OCI-LY7 (cell line): ENCODE data around the gene C1orf141. TPM values are rescaled to one million over a fixed set of nuclear protein-coding genes. Genes with fewer than 3 reads are reported as not detected.
"Not testable (repeated sequence)": the region's sequence is repeated elsewhere in the genome, so short reads cannot be mapped to it uniquely, and the experiment has no call there.

Source experiments
- BruUV-seq: library from RNA; stranded (reverse); fragments of 400-500 nt; replicated peaks from 2 replicates; lab custom pipeline; 2021; lab: Mats Ljungman, UMichigan
- CTCF ChIA-PET: fragments of 300-600 bp; sonication (Branson Sonifier 250); formaldehyde crosslinking; loops from one replicate; lab custom pipeline; 2022; ENCODE audit warnings: antibody characterized with exemption; ENCODE audit not compliant: unreplicated experiment; lab: Charles Lee
- POLR2A ChIA-PET: fragments of 300-600 bp; sonication (Branson Sonifier 250); formaldehyde crosslinking; loops from one replicate; lab custom pipeline; 2022; ENCODE audit warnings: antibody characterized with exemption; lab: Charles Lee
- DNase-seq: peaks from one replicate; pipeline ENCODE4 v3.0.0-alpha.2; 2015; ENCODE audit warnings: low spot score
- H2AFZ ChIP-seq: fragments of 200-600 bp; sonication (generic), shearing (Covaris generic); 2 replicates; pipeline ENCODE4 v1.6.1; 2014; ENCODE audit warnings: mild to moderate bottlenecking, antibody characterized with exemption, low read length, moderate library complexity
- H3K27ac ChIP-seq: fragments of 200-600 bp; sonication (generic); 2 replicates; pipeline ENCODE4 v1.5.1; 2014; ENCODE audit warnings: mixed run types, low read depth, mild to moderate bottlenecking, moderate library complexity, low read length, inconsistent platforms; ENCODE audit not compliant: poor library complexity, severe bottlenecking
- H3K36me3 ChIP-seq: fragments of 200-600 bp; sonication (generic); 2 replicates; pipeline ENCODE4 v1.6.1; 2014; ENCODE audit warnings: mild to moderate bottlenecking, antibody characterized with exemption, low read length, moderate library complexity, mixed read lengths; ENCODE audit not compliant: insufficient read depth
- H3K4me1 ChIP-seq: fragments of 200-600 bp; sonication (generic); 2 replicates; pipeline ENCODE4 v1.5.1; 2014; ENCODE audit warnings: mild to moderate bottlenecking, low read length; ENCODE audit not compliant: insufficient read depth, poor library complexity, severe bottlenecking
- H3K4me2 ChIP-seq: fragments of 200-600 bp; sonication (generic); 2 replicates; pipeline ENCODE4 v1.6.1; 2014; ENCODE audit warnings: mild to moderate bottlenecking, low read length
- H3K4me3 ChIP-seq: fragments of 200-600 bp; sonication (generic); 2 replicates; pipeline ENCODE4 v1.5.1; 2014; ENCODE audit warnings: mild to moderate bottlenecking, low read depth, low read length; ENCODE audit not compliant: poor library complexity, severe bottlenecking
- H3K79me2 ChIP-seq: fragments of 200-600 bp; sonication (generic); 2 replicates; pipeline ENCODE4 v1.6.1; 2016; ENCODE audit warnings: low read depth, mild to moderate bottlenecking, low read length, moderate library complexity, mixed read lengths; ENCODE audit not compliant: insufficient read depth
- H3K9me2 ChIP-seq: fragments of 200-600 bp; sonication (generic); 2 replicates; pipeline ENCODE4 v1.6.1; 2016; ENCODE audit warnings: mild to moderate bottlenecking, low read length, mixed read lengths; ENCODE audit not compliant: insufficient read depth
- H3K9me3 ChIP-seq: fragments of 200-600 bp; sonication (generic); 2 replicates; pipeline ENCODE4 v1.6.1; 2014; ENCODE audit warnings: mild to moderate bottlenecking, mixed run types, low read length, mixed read lengths
- H4K20me1 ChIP-seq: fragments of 200-600 bp; sonication (generic); 2 replicates; pipeline ENCODE4 v1.6.1; 2014; ENCODE audit warnings: mild to moderate bottlenecking, antibody characterized with exemption, low read length, moderate library complexity, mixed read lengths; ENCODE audit not compliant: insufficient read depth
- CTCF ChIP-seq: fragments of 200-600 bp; sonication (generic); conservative IDR thresholded peaks from 2 replicates; pipeline ENCODE4 v1.5.1; 2014; ENCODE audit warnings: mild to moderate bottlenecking, antibody characterized with exemption, low read length, moderate library complexity, mixed read lengths
- EZH2phosphoT487 ChIP-seq: fragments of 200-600 bp; sonication (generic); IDR thresholded peaks from 2 replicates; pipeline ENCODE4 v1.6.1; 2018; ENCODE audit warnings: low read depth, borderline replicate concordance, mild to moderate bottlenecking, mixed run types, antibody characterized with exemption, low read length, moderate library complexity, mixed read lengths
- intact Hi-C: fragments of 100-400 bp; cut with micrococcal nuclease; formaldehyde crosslinking; loops from one replicate; pipeline ENCODE4 v1.10.0; 2022; ENCODE audit not compliant: unreplicated experiment
- total RNA-seq, 2 experiments: library from RNA; depleted of rRNA in 1 of 2; stranded (reverse); fragments of >200 nt in 1 of 2; shearing (Covaris generic) in 1 of 2; gene quantifications; 2 replicates each; pipeline ENCODE4 v1.2.3, GENCODE V29; 2014 to 2022

Gene C1orf141
- total RNA-seq, 2 experiments from 2014 or later = not detected

- no peak for TF ChIP-seq EZH2phosphoT487
- no peak for TF ChIP-seq CTCF
- H4K20me1 ChIP-seq = no peaks in the 10 kb centered on the region
- DNase-seq = no peak
- H2AFZ ChIP-seq = no peak overlapping the region
- H3K27ac ChIP-seq = no peak overlapping the region
- H3K4me2 ChIP-seq = no peak overlapping the region
- no peaks in the 10 kb centered on the region for H3K4me1 ChIP-seq
- no peaks in the 10 kb centered on the region for H3K36me3 ChIP-seq
- BruUV-seq = no TSS peak
- no peaks in the 10 kb centered on the region for H3K79me2 ChIP-seq
- intact Hi-C loops = no loop called here
- POLR2A ChIA-PET = no interaction called here
- H3K9me3 ChIP-seq = no peaks in the 10 kb centered on the region
- H3K9me2 ChIP-seq = no peaks in the 10 kb centered on the region
- no peak overlapping the region for H3K4me3 ChIP-seq
- CTCF ChIA-PET = no interaction called here
Observed at GRCh38 chr1:67077593-67077992, 57.2 kb downstream of the C1orf141 start.

- CTCF ChIA-PET = no interaction called here
- TF ChIP-seq EZH2phosphoT487 = no peak
- no peak for TF ChIP-seq CTCF
Observed at GRCh38 chr1:67072749-67073148, 62.0 kb downstream of the C1orf141 start.

GRCh38 chr1:67067655-67068054 is 67.1 kb downstream of the C1orf141 start:
- H3K9me2 ChIP-seq, BruUV-seq, H3K36me3 ChIP-seq, H3K79me2 ChIP-seq, H3K4me2 ChIP-seq, H3K4me3 ChIP-seq, H3K27ac ChIP-seq, H3K4me1 ChIP-seq, H4K20me1 ChIP-seq, H2AFZ ChIP-seq, CTCF ChIA-PET, POLR2A ChIA-PET, intact Hi-C loops: not testable (repeated sequence)
- peaks cover 12% of the 10 kb centered on the region; the same call in 1 of the 2 replicates for H3K9me3 ChIP-seq
- DNase-seq = peak; percentile 25

More at GRCh38 chr1:67072749-67073148, 62.0 kb downstream of the C1orf141 start:
- no peaks in the 10 kb centered on the region for H3K79me2 ChIP-seq
- no peak for DNase-seq
- peaks cover 6% of the 10 kb centered on the region; the same call in 1 of the 2 replicates for H3K9me3 ChIP-seq
- H3K4me2 ChIP-seq = no peak overlapping the region
- no peaks in the 10 kb centered on the region for H3K36me3 ChIP-seq
- no peak overlapping the region for H3K4me3 ChIP-seq
- no peak overlapping the region for H3K27ac ChIP-seq
- no peaks in the 10 kb centered on the region for H4K20me1 ChIP-seq
- intact Hi-C loops = no loop called here
- POLR2A ChIA-PET = no interaction called here
- no peak overlapping the region for H2AFZ ChIP-seq
- H3K4me1 ChIP-seq = no peaks in the 10 kb centered on the region
- no TSS peak for BruUV-seq
- H3K9me2 ChIP-seq = no peaks in the 10 kb centered on the region
